HuH-7.5 (cell line): ENCODE measurements around the gene TIMM17A.
A peak's percentile ranks its signal among the peaks of the same experiment; 100 is the strongest.
"Not testable (repeated sequence)": the region's sequence is repeated elsewhere in the genome, so short reads cannot be mapped to it uniquely, and the experiment has no call there.

Experiments used
- DNase-seq: peaks from one replicate; pipeline ENCODE4 v3.0.0; 2011; ENCODE audit warnings: low spot score

TIMM17A gene

GRCh38 chr1:202016022-202016810 is 60.9 kb downstream of the TIMM17A start:
- no peak for DNase-seq

- no peak for DNase-seq
These were observed 61.8 kb downstream of the TIMM17A start for GRCh38 chr1:202016811-202017748.

GRCh38 chr1:202017749-202018467 is 62.6 kb downstream of the TIMM17A start:
- DNase-seq = no peak

GRCh38 chr1:202018468-202019234 is 63.3 kb downstream of the TIMM17A start:
- peak; percentile 77 for DNase-seq

- not testable (repeated sequence) for DNase-seq
These were observed 63.9 kb downstream of the TIMM17A start for GRCh38 chr1:202019235-202019558.
